Adrenal gland (tissue), 12 donors: ENCODE results near the gene RGSL1. TPM values are rescaled to one million over a fixed set of nuclear protein-coding genes. Genes with fewer than 3 reads are reported as not detected.

Experiments used
- DNase-seq, 7 donors: peaks; one replicate each; pipeline ENCODE4 v3.0.0-alpha.2; 2019 to 2020
- H3K27ac ChIP-seq, 5 donors: fragments of 200-600 bp; sonication (generic) in 4 of 5; 1 replicate in 3 of 5; 2 replicates in 2 of 5; pipeline versions ENCODE4 v1.5.1 to v1.8.0; 2016 to 2020; ENCODE audit warnings: mild to moderate bottlenecking in 1 of 5
- H3K27me3 ChIP-seq: fragments of 200-600 bp; 2 replicates; pipeline ENCODE4 v1.8.0; 2021
- H3K36me3 ChIP-seq, 2 donors: fragments of 200-600 bp; replicated peaks in 1 of 2; 1 replicate in 1 of 2; 2 replicates in 1 of 2; pipeline versions ENCODE4 v1.5.1 to v1.8.0; 2018 to 2022
- H3K4me1 ChIP-seq, 2 donors: fragments of 200-600 bp; replicated peaks in 1 of 2; 1 replicate in 1 of 2; 2 replicates in 1 of 2; pipeline versions ENCODE4 v1.5.1 to v1.8.0; 2018 to 2021
- H3K4me3 ChIP-seq, 4 donors: fragments of 200-600 bp; sonication (generic) in 3 of 4; one replicate each; pipeline ENCODE4 v1.5.1; 2016 to 2018
- H3K9me3 ChIP-seq, 3 donors: fragments of 200-600 bp; sonication (generic) in 1 of 3; replicated peaks in 1 of 3; 1 replicate in 2 of 3; 2 replicates in 1 of 3; pipeline versions ENCODE4 v1.5.1 to v1.8.0; 2016 to 2021
- CTCF ChIP-seq, 6 experiments: fragments of 450-650 bp in 4 of 6; fragments of 200-600 bp in 2 of 6; sonication (generic) in 1 of 6; IDR thresholded peaks; 1 replicate in 5 of 6; 2 replicates in 1 of 6; pipeline versions ENCODE4 v1.5.1 to v1.8.0; 2016 to 2021; ENCODE audit warnings: antibody characterized with exemption in 6 of 6, mild to moderate bottlenecking in 2 of 6, moderate library complexity in 1 of 6
- POLR2A ChIP-seq, 2 donors: fragments of 450-650 bp; IDR thresholded peaks; one replicate each; pipeline ENCODE4 v1.6.1; 2017; ENCODE audit warnings: antibody characterized with exemption in 2 of 2, mild to moderate bottlenecking in 2 of 2, moderate library complexity in 1 of 2
- WGBS, 4 donors: extraction: QIAGEN DNeasy Blood & Tissue Kit in 2 of 4; methylation state at CpG; one replicate each; pipeline versions ENCODE4 v1.1.5 to v1.1.7; 2013 to 2017; 5-methylcytosine and 5-hydroxymethylcytosine counted together
- intact Hi-C, 2 donors: fragments of 100-400 bp; cut with DNase I; formaldehyde crosslinking; loops; one replicate each; pipeline versions ENCODE4 v1.14.1 to v1.15.0; 2022 to 2023
- polyA plus RNA-seq, 3 donors: library from polyadenylated mRNA; stranded (reverse); fragments of 200-250 nt in 2 of 3; fragments of 350-450 nt in 1 of 3; fragmentation: Illumina TruSeq in 1 of 3; extraction: RNeasy Lipid Tissue Mini Kit (QIAGEN cat#74804) in 1 of 3; gene quantifications; one replicate each; pipeline ENCODE4 v1.2.3, GENCODE V29; 2013 to 2014
- total RNA-seq, 9 donors: library from RNA; depleted of rRNA in 4 of 9; stranded (reverse); fragments of >200 nt in 4 of 9; fragments of 120-200 nt in 1 of 9; fragmentation: NEBNext Ultra II Directional in 1 of 9; extraction: Animal tissue kit (Norgen Biotek cat#: 25700) in 1 of 9; gene quantifications; one replicate each; pipeline versions ENCODE4 v1.1.0 to v1.2.4, GENCODE V29; 2013 to 2023
- donor health status: healthy with polysubstance abuse.
- donor health status: Bipolar disorder and iron deficiency.
- donor health status: DM: yes; HTN: yes; CAD: no.
- donor health status: DM: no; HTN: no; CAD: no.
- donor health status: DM: no; HTN: no; CAD: no.
- donor health status: DM: yes; HTN: yes; CAD: no.

Gene RGSL1
- total and polyA plus RNA-seq, 12 donors: not detected

GRCh38 chr1:182406012-182406411 is 43.9 kb upstream of the RGSL1 start:
- no peak overlapping the region for H3K27ac ChIP-seq
- H3K36me3 ChIP-seq: no peaks in the 10 kb centered on the region
- no peaks in the 10 kb centered on the region for H3K9me3 ChIP-seq
- WGBS, 4 donors: 59 to 78% (median 74%) methylated on average over 1 of the region's 1 CpG
- no peak overlapping the region for H3K4me3 ChIP-seq
- peaks cover 18% of the 10 kb centered on the region for H3K27me3 ChIP-seq
- TF ChIP-seq POLR2A (IDR thresholded peaks at IDR 0.05) (no peak), CTCF (IDR thresholded peaks at IDR 0.05) (no peak)
- no peaks in the 10 kb centered on the region for H3K4me1 ChIP-seq
- no peak for DNase-seq
- intact Hi-C loops: no loop called here

- no peak for DNase-seq
- WGBS, 4 donors: 44 to 60% (median 51%) methylated on average over 3 of the region's 3 CpGs
- TF ChIP-seq CTCF (IDR thresholded peaks at IDR 0.05): no peak
- TF ChIP-seq POLR2A (IDR thresholded peaks at IDR 0.05): no peak
- H3K9me3 ChIP-seq: no peaks in the 10 kb centered on the region
- intact Hi-C loops: no loop called here
- H3K36me3 ChIP-seq: no peaks in the 10 kb centered on the region
- H3K4me1 ChIP-seq: no peaks in the 10 kb centered on the region
- no peak overlapping the region for H3K27ac ChIP-seq
- no peak overlapping the region for H3K4me3 ChIP-seq
- peaks cover 18% of the 10 kb centered on the region for H3K27me3 ChIP-seq
These were observed 42.2 kb upstream of the RGSL1 start for GRCh38 chr1:182407724-182408123.

GRCh38 chr1:182408435-182409075 is 41.4 kb upstream of the RGSL1 start:
- intact Hi-C loops: no loop called here
- Histone ChIP-seq H3K9me3 (no peaks in the 10 kb centered on the region), H3K27ac (no peak overlapping the region), H3K4me3 (no peak overlapping the region), H3K4me1 (no peaks in the 10 kb centered on the region), H3K36me3 (no peaks in the 10 kb centered on the region), H3K27me3 (peaks cover 18% of the 10 kb centered on the region)
- 57 to 71% (median 64%) methylated on average over 3 of the region's 3 CpGs for WGBS, 4 donors
- no peak for DNase-seq
- TF ChIP-seq CTCF (IDR thresholded peaks at IDR 0.05): no peak
- TF ChIP-seq POLR2A (IDR thresholded peaks at IDR 0.05): no peak

- H3K36me3 ChIP-seq: no peaks in the 10 kb centered on the region
- H3K4me1 ChIP-seq: no peaks in the 10 kb centered on the region
- intact Hi-C loops: no loop called here
- TF ChIP-seq CTCF (IDR thresholded peaks at IDR 0.05) (no peak), POLR2A (IDR thresholded peaks at IDR 0.05) (no peak)
- no peak for DNase-seq
- H3K9me3 ChIP-seq: no peaks in the 10 kb centered on the region
- 62 to 76% (median 68%) methylated on average over 4 of the region's 4 CpGs for WGBS, 4 donors
- no peak overlapping the region for H3K4me3 ChIP-seq
- peaks cover 18% of the 10 kb centered on the region for H3K27me3 ChIP-seq
- no peak overlapping the region for H3K27ac ChIP-seq
These were observed 39.8 kb upstream of the RGSL1 start for GRCh38 chr1:182410138-182410537.
